ENCODE measurements around the gene PPP6R2. TPM values are rescaled to one million over a fixed set of nuclear protein-coding genes. Genes with fewer than 3 reads are reported as not detected.

The PPP6R2 gene
- total RNA-seq, 1 experiment from 2014 or later = 49.2 TPM

GRCh38 chr22:50441428-50441993 lies 98.4 kb downstream of the PPP6R2 start:
- peaks cover 51% of the 10 kb centered on the region for H4K20me1 ChIP-seq (ENCODE audit: insufficient read depth)
- H3K9me2 ChIP-seq (ENCODE audit: insufficient read depth) = no peaks in the 10 kb centered on the region
- no peaks in the 10 kb centered on the region for H3K79me2 ChIP-seq (ENCODE audit: low read depth)
- H3K27ac ChIP-seq = no peak overlapping the region
- DNase-seq = no peak
- peaks cover 23% of the 10 kb centered on the region; the same call in 1 of the 2 replicates for H3K36me3 ChIP-seq (ENCODE audit: low read depth)
- no peak overlapping the region for H2AFZ ChIP-seq
- H3K4me3 ChIP-seq = no peak overlapping the region
- POLR2A ChIA-PET (ENCODE audit: unreplicated experiment) = interaction anchor here (0.6 kb wide), 2 partner anchors 176 to 594 kb away, joined by 7 to 8 read pairs; no protein-coding TSS in a partner anchor
- H3K4me1 ChIP-seq (replicated peaks; ENCODE audit: insufficient read depth) = peaks cover 14% of the 10 kb centered on the region
- no peak overlapping the region for H3K4me2 ChIP-seq
- no TSS peak for BruUV-seq (replicated peaks)
- CTCF ChIA-PET = no interaction called here
- H3K9me3 ChIP-seq (ENCODE audit: insufficient read depth, low read depth) = no peaks in the 10 kb centered on the region
- peaks cover 48% of the 10 kb centered on the region for H3F3A ChIP-seq (ENCODE audit: insufficient read depth, low read depth)
- intact Hi-C loops (cut with micrococcal nuclease; ENCODE audit: unreplicated experiment) = loop anchor here (5.0 kb wide), 1 partner anchor 56 kb away; no protein-coding TSS in a partner anchor
- no peak for TF ChIP-seq EZH2 (IDR thresholded peaks at IDR 0.05; ENCODE audit: low read depth)
- TF ChIP-seq CTCF (conservative IDR thresholded peaks at IDR 0.05) = no peak
- no peaks in the 10 kb centered on the region for H3K27me3 ChIP-seq (ENCODE audit: insufficient read depth, low read depth)

- Histone ChIP-seq H3K4me1 (replicated peaks; ENCODE audit: insufficient read depth) (peaks cover 14% of the 10 kb centered on the region), H3K79me2 (ENCODE audit: low read depth) (no peaks in the 10 kb centered on the region), H3K4me3 (no peak overlapping the region), H2AFZ (no peak overlapping the region), H3K4me2 (no peak overlapping the region), H3K27ac (no peak overlapping the region), H3K9me2 (ENCODE audit: insufficient read depth) (no peaks in the 10 kb centered on the region), H4K20me1 (ENCODE audit: insufficient read depth) (peaks cover 58% of the 10 kb centered on the region), H3F3A (ENCODE audit: insufficient read depth, low read depth) (peaks cover 58% of the 10 kb centered on the region), H3K27me3 (ENCODE audit: insufficient read depth, low read depth) (no peaks in the 10 kb centered on the region), H3K9me3 (ENCODE audit: insufficient read depth, low read depth) (no peaks in the 10 kb centered on the region), H3K36me3 (ENCODE audit: low read depth) (peaks cover 24% of the 10 kb centered on the region; the same call in 1 of the 2 replicates)
- DNase-seq = no peak
- ChIA-PET POLR2A (ENCODE audit: unreplicated experiment) (no interaction called here), CTCF (interaction anchor here (0.6 kb wide), 1 partner anchor 88 kb away, joined by 3 read pairs; no protein-coding TSS in a partner anchor)
- TF ChIP-seq EZH2 (IDR thresholded peaks at IDR 0.05; ENCODE audit: low read depth) = no peak
- no peak for TF ChIP-seq CTCF (conservative IDR thresholded peaks at IDR 0.05)
- no TSS peak for BruUV-seq (replicated peaks)
- intact Hi-C loops (cut with micrococcal nuclease; ENCODE audit: unreplicated experiment) = loop anchor here (5.0 kb wide), 1 partner anchor 54 kb away; no protein-coding TSS in a partner anchor
These were observed 100.1 kb downstream of the PPP6R2 start for GRCh38 chr22:50443197-50443596.

GRCh38 chr22:50443801-50444625 lies 100.9 kb downstream of the PPP6R2 start:
- no peaks in the 10 kb centered on the region for H3K79me2 ChIP-seq (ENCODE audit: low read depth)
- peaks cover 14% of the 10 kb centered on the region for H3K4me1 ChIP-seq (replicated peaks; ENCODE audit: insufficient read depth)
- H3K9me2 ChIP-seq (ENCODE audit: insufficient read depth) = no peaks in the 10 kb centered on the region
- no peak overlapping the region for H3K27ac ChIP-seq
- H2AFZ ChIP-seq = no peak overlapping the region
- H3K36me3 ChIP-seq (ENCODE audit: low read depth) = peaks cover 26% of the 10 kb centered on the region; the same call in 1 of the 2 replicates
- no peak for TF ChIP-seq CTCF (conservative IDR thresholded peaks at IDR 0.05)
- TF ChIP-seq EZH2 (IDR thresholded peaks at IDR 0.05; ENCODE audit: low read depth) = no peak
- ChIA-PET CTCF (interaction anchor here (0.5 kb wide), 1 partner anchor 55 kb away, joined by 18 read pairs; no protein-coding TSS in a partner anchor), POLR2A (ENCODE audit: unreplicated experiment) (no interaction called here)
- H4K20me1 ChIP-seq (ENCODE audit: insufficient read depth) = peaks cover 65% of the 10 kb centered on the region
- no peak overlapping the region for H3K4me2 ChIP-seq
- DNase-seq = no peak
- H3K9me3 ChIP-seq (ENCODE audit: insufficient read depth, low read depth) = no peaks in the 10 kb centered on the region
- H3K4me3 ChIP-seq = no peak overlapping the region
- intact Hi-C loops (cut with micrococcal nuclease; ENCODE audit: unreplicated experiment) = loop anchor here (5.0 kb wide), 1 partner anchor 53 kb away; no protein-coding TSS in a partner anchor
- no peaks in the 10 kb centered on the region for H3K27me3 ChIP-seq (ENCODE audit: insufficient read depth, low read depth)
- BruUV-seq (replicated peaks) = no TSS peak
- peaks cover 66% of the 10 kb centered on the region for H3F3A ChIP-seq (ENCODE audit: insufficient read depth, low read depth)
